K562 (cell line): ENCODE data around the gene SKIDA1.

Source experiments
- ATF7 ChIP-seq: fragments of 450-650 bp; IDR thresholded peaks from 2 replicates; pipeline ENCODE4 v1.7.1; 2014; ENCODE audit warnings: mild to moderate bottlenecking, moderate library complexity
- BHLHE40 ChIP-seq: IDR thresholded peaks from 2 replicates; pipeline ENCODE4 v1.6.1; 2011; ENCODE audit warnings: low read length, improper control_type of control experiment
- CTCF ChIP-seq, 3 experiments: IDR thresholded peaks in 2 of 3; conservative IDR thresholded peaks in 1 of 3; 2 replicates each; pipeline ENCODE4 v1.5.1; 2011 to 2012; ENCODE audit warnings: low read length in 3 of 3, mild to moderate bottlenecking in 3 of 3, control low read depth in 2 of 3, improper control_type of control experiment in 1 of 3, inconsistent platforms in 1 of 3, low read depth in 1 of 3, mixed read lengths in 1 of 3, moderate library complexity in 1 of 3; ENCODE audit not compliant: insufficient read depth in 2 of 3
- DMBX1 ChIP-seq: fragments of 250-450 bp; sonication (Bioruptor Pico); IDR thresholded peaks from 2 replicates; pipeline ENCODE4 v1.8.0; 2022; ENCODE audit warnings: inconsistent platforms, mild to moderate bottlenecking, moderate library complexity, borderline replicate concordance
- EZH2 ChIP-seq: IDR thresholded peaks from 2 replicates; pipeline ENCODE4 v1.6.1; 2012; ENCODE audit warnings: low read depth, mild to moderate bottlenecking, inconsistent platforms, low read length, borderline replicate concordance
- FOXP4 ChIP-seq: sonication (generic); formaldehyde crosslinking; IDR thresholded peaks from 2 replicates; pipeline ENCODE4 v1.8.0; 2022; ENCODE audit warnings: mild to moderate bottlenecking, missing genetic modification reagents, borderline replicate concordance
- GABPA ChIP-seq: fragments of 200-800 bp; sonication (Bioruptor generic); conservative IDR thresholded peaks from 2 replicates; pipeline ENCODE4 v1.6.1; 2016; ENCODE audit warnings: low read depth, missing genetic modification characterization, missing compliant biosample characterization
- KAT8 ChIP-seq: fragments of 450-650 bp; IDR thresholded peaks from 2 replicates; pipeline ENCODE4 v1.6.1; 2016; ENCODE audit warnings: low read depth, mild to moderate bottlenecking
- RBM14 ChIP-seq: fragments of 200-400 bp; formaldehyde crosslinking; IDR thresholded peaks from 2 replicates; pipeline ENCODE4 v1.6.1; 2018; ENCODE audit warnings: low read depth, mild to moderate bottlenecking, low read length, moderate library complexity, borderline replicate concordance; ENCODE audit not compliant: insufficient read depth
- REST ChIP-seq, 2 experiments: fragments of 450-650 bp; formaldehyde crosslinking in 1 of 2; IDR thresholded peaks; 2 replicates each; pipeline versions ENCODE4 v1.4.0 to v1.6.1; 2014 to 2020; ENCODE audit warnings: mild to moderate bottlenecking in 2 of 2, borderline replicate concordance in 1 of 2, low read depth in 1 of 2
- SRF ChIP-seq, 2 experiments: fragments of 250-450, 450-650 bp in 1 of 2; sonication (Bioruptor Pico) in 1 of 2; sonication (generic) in 1 of 2; formaldehyde crosslinking; IDR thresholded peaks; 2 replicates each; pipeline versions ENCODE4 v1.5.0 to v1.5.1; 2020 to 2022; ENCODE audit warnings: mild to moderate bottlenecking in 1 of 2, missing genetic modification reagents in 1 of 2
- TCF7 ChIP-seq: sonication (generic); IDR thresholded peaks from 2 replicates; pipeline ENCODE4 v1.6.1; 2016; ENCODE audit warnings: antibody characterized with exemption, borderline replicate concordance
- ZNF175 ChIP-seq: fragments of 200-800 bp; sonication (Bioruptor generic); IDR thresholded peaks from 2 replicates; pipeline ENCODE4 v1.6.1; 2016; ENCODE audit warnings: low read depth, mild to moderate bottlenecking, missing genetic modification characterization, missing compliant biosample characterization
- ZNF263 ChIP-seq: sonication (generic); formaldehyde crosslinking; IDR thresholded peaks from 2 replicates; pipeline ENCODE4 v1.8.0; 2022; ENCODE audit warnings: mild to moderate bottlenecking, missing genetic modification reagents, borderline replicate concordance

GRCh38 chr10:21535494-21535965 is 10.0 kb upstream of the SKIDA1 start:
- TF ChIP-seq ZNF263, result no peak
- no peak for TF ChIP-seq FOXP4 (CRISPR knock-in tag)
- no peak for TF ChIP-seq BHLHE40
- TF ChIP-seq SRF (CRISPR knock-in tag; IDR thresholded peaks at IDR 0.05), result no peak
- TF ChIP-seq RBM14, result no peak
- no peak for TF ChIP-seq ZNF175
- TF ChIP-seq TCF7, result no peak
- no peak for TF ChIP-seq KAT8
- TF ChIP-seq CTCF (IDR thresholded peaks at IDR 0.05 in 2 of 3, conservative IDR thresholded peaks at IDR 0.05 in 1 of 3; ENCODE audit: insufficient read depth in 2 of 3, low read depth in 1 of 3, low read length in 3 of 3), result no peak
- no peak for TF ChIP-seq GABPA (tag)
- no peak for TF ChIP-seq DMBX1 (CRISPR knock-in tag)
- TF ChIP-seq EZH2, result no peak
- TF ChIP-seq ATF7, result no peak
- no peak for TF ChIP-seq REST (IDR thresholded peaks at IDR 0.05; ENCODE audit: borderline replicate concordance)
- TF ChIP-seq REST (CRISPR knock-in tag; IDR thresholded peaks at IDR 0.05; ENCODE audit: low read depth), result no peak
